Adrenal gland (tissue), 5 donors: ENCODE measurements around the gene PABPN1.

Experiments
- POLR2A ChIP-seq, 2 donors: fragments of 450-650 bp; IDR thresholded peaks; one replicate each; pipeline ENCODE4 v1.6.1; 2017; ENCODE audit warnings: antibody characterized with exemption in 2 of 2, mild to moderate bottlenecking in 2 of 2, moderate library complexity in 1 of 2
- TF ChIP-seq, protein P1 (sequence below), 6 experiments: fragments of 450-650 bp in 4 of 6; fragments of 200-600 bp in 2 of 6; sonication (generic) in 1 of 6; IDR thresholded peaks; 1 replicate in 5 of 6; 2 replicates in 1 of 6; pipeline versions ENCODE4 v1.5.1 to v1.8.0; 2016 to 2021; ENCODE audit warnings: antibody characterized with exemption in 6 of 6, mild to moderate bottlenecking in 2 of 6, moderate library complexity in 1 of 6
- donor health status: DM: no; HTN: no; CAD: no.

DNA sequence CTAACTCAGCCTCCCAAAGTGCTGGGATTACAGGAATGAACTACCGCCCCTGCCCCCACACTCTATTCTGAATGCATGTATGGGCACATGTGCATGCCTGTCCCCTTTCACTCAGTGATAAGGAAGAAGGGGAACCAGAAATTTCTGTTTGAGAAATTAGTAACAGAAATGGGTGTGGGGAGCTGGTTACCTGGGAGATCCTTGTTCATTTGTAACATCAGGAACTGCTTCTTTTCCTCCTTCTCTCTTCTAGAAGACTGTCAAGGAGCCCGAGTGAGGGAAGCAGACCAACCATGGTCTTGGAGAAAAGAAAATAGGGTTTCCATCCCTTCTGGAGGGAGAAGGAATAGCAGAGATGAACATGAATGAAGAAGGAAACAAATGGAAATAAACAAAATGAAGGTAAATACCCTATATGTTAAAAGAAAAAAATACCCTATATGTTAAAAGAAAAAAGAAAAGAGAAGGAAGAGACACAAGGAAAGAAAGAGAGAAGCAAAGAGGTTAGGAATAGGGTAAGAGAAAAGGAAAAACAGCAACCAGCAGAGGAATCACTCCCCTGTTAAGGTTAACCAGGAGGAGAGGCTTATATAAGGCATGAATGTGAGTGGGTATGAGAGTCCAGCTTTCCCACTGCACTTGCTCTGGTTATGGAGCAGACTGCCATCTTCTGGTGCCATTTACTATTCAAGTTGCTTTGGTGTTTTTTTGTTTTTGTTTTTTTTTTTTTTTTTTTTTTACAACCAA, 21.9 kb upstream of the PABPN1 start:
- TF ChIP-seq, protein P1, sequence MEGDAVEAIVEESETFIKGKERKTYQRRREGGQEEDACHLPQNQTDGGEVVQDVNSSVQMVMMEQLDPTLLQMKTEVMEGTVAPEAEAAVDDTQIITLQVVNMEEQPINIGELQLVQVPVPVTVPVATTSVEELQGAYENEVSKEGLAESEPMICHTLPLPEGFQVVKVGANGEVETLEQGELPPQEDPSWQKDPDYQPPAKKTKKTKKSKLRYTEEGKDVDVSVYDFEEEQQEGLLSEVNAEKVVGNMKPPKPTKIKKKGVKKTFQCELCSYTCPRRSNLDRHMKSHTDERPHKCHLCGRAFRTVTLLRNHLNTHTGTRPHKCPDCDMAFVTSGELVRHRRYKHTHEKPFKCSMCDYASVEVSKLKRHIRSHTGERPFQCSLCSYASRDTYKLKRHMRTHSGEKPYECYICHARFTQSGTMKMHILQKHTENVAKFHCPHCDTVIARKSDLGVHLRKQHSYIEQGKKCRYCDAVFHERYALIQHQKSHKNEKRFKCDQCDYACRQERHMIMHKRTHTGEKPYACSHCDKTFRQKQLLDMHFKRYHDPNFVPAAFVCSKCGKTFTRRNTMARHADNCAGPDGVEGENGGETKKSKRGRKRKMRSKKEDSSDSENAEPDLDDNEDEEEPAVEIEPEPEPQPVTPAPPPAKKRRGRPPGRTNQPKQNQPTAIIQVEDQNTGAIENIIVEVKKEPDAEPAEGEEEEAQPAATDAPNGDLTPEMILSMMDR (IDR thresholded peaks at IDR 0.05) = peak in 3 of 6 experiments; percentile 20 to 36 (median 25)
- no peak for TF ChIP-seq POLR2A (IDR thresholded peaks at IDR 0.05)
